K562 (cell line): Measurements from ENCODE around the gene KDM4C. TPM values are rescaled to one million over a fixed set of nuclear protein-coding genes. Genes with fewer than 3 reads are reported as not detected.

Experiments used
- ATAC-seq: fragments of 200-7000 bp; cut with Tn5 transposase; 3 replicates; pipeline ENCODE4 v1.9.1; 2020; ENCODE audit warnings: moderate library complexity
- BruUV-seq: library from RNA; stranded (reverse); fragments of 400-500 nt; replicated peaks from 2 replicates; lab custom pipeline; 2021; lab: Mats Ljungman, UMichigan
- CTCF ChIA-PET: fragments of 300-600 bp; formaldehyde crosslinking; extraction: SDS; loops from one replicate; lab custom pipeline; 2021; ENCODE audit warnings: low intra/inter-chr PET ratio; lab: Yijun Ruan, JAX
- POLR2A ChIA-PET: fragments of 300-600, 350-650 bp; sonication (Branson Sonifier 250); formaldehyde crosslinking; extraction: SDS; loops from one replicate; lab custom pipeline; 2021; ENCODE audit warnings: antibody characterized with exemption, inconsistent platforms; lab: Yijun Ruan, JAX
- DNase-seq, 4 experiments: peaks; one replicate each; pipeline versions ENCODE4 v3.0.0 to v3.0.0-alpha.2; 2011 to 2018; ENCODE audit warnings: low spot score in 3 of 4, mixed read lengths in 3 of 4; ENCODE audit errors: extremely low read depth in 1 of 4
- FAIRE-seq: peaks from 2 replicates; lab custom pipeline; 2011; peaks lifted over from hg19 to GRCh38; lab: Jason Lieb, UNC
- H2AFZ ChIP-seq: 2 replicates; pipeline ENCODE4 v1.6.0; 2011; ENCODE audit warnings: low read depth, low read length, control low read depth, inconsistent platforms
- H3K27ac ChIP-seq: fragments of 200-600 bp; 3 replicates; pipeline ENCODE4 v1.8.0; 2011; ENCODE audit warnings: low read depth, mild to moderate bottlenecking, control low read depth, inconsistent platforms, low read length, moderate library complexity, mixed read lengths; ENCODE audit errors: extremely low read depth
- H3K27me3 ChIP-seq, 2 experiments: fragments of 300-600 bp in 1 of 2; 2 replicates in 1 of 2; 3 replicates in 1 of 2; pipeline versions ENCODE4 v1.6.0 to v1.8.0; 2011; ENCODE audit warnings: inconsistent platforms in 2 of 2, low read length in 2 of 2, mild to moderate bottlenecking in 1 of 2, mixed read lengths in 1 of 2, moderate library complexity in 1 of 2; ENCODE audit not compliant: control insufficient read depth in 2 of 2, insufficient read depth in 2 of 2
- H3K36me3 ChIP-seq: fragments of 300-600 bp; 3 replicates; pipeline ENCODE4 v1.8.0; 2011; ENCODE audit warnings: mild to moderate bottlenecking, low read length, inconsistent platforms; ENCODE audit not compliant: control insufficient read depth, insufficient read depth
- H3K4me1 ChIP-seq, 2 experiments: fragments of 200-600 bp in 1 of 2; replicated peaks in 1 of 2; 2 replicates in 1 of 2; 3 replicates in 1 of 2; pipeline versions ENCODE4 v1.5.1 to v1.8.0; 2011; ENCODE audit warnings: inconsistent platforms in 2 of 2, low read length in 2 of 2, mild to moderate bottlenecking in 1 of 2, mixed read lengths in 1 of 2, moderate library complexity in 1 of 2; ENCODE audit not compliant: control insufficient read depth in 2 of 2, insufficient read depth in 2 of 2
- H3K4me2 ChIP-seq: 2 replicates; pipeline ENCODE4 v1.6.1; 2011; ENCODE audit warnings: low read length, control low read depth, inconsistent platforms, mixed read lengths; ENCODE audit not compliant: insufficient read depth
- H3K4me3 ChIP-seq: fragments of 200-600 bp; sonication (generic), shearing (Covaris generic); 2 replicates; pipeline ENCODE4 v1.5.1; 2016; ENCODE audit warnings: control low read depth, inconsistent platforms
- H3K79me2 ChIP-seq: fragments of 200-600 bp; 3 replicates; pipeline ENCODE4 v1.8.0; 2011; ENCODE audit warnings: low read length, inconsistent platforms; ENCODE audit not compliant: control insufficient read depth, insufficient read depth
- H3K9ac ChIP-seq, 2 experiments: 2 replicates each; pipeline versions ENCODE4 v1.6.0 to v1.6.1; 2011; ENCODE audit warnings: low read depth in 2 of 2, low read length in 2 of 2, control low read depth in 1 of 2, inconsistent platforms in 1 of 2, mild to moderate bottlenecking in 1 of 2, mixed read lengths in 1 of 2; ENCODE audit not compliant: insufficient read depth in 1 of 2
- H3K9me1 ChIP-seq: one replicate; pipeline ENCODE4 v1.6.0; 2011; ENCODE audit warnings: inconsistent platforms, mild to moderate bottlenecking, low read length, moderate library complexity; ENCODE audit not compliant: control insufficient read depth, insufficient read depth
- H3K9me3 ChIP-seq: replicated peaks from 2 replicates; pipeline ENCODE4 v1.5.1; 2011; ENCODE audit warnings: low read depth, low read length, inconsistent platforms; ENCODE audit not compliant: control insufficient read depth, insufficient read depth
- H4K20me1 ChIP-seq: replicated peaks from 2 replicates; pipeline ENCODE4 v1.6.1; 2011; ENCODE audit warnings: low read length, inconsistent platforms, mixed read lengths; ENCODE audit not compliant: control insufficient read depth, insufficient read depth
- FOS ChIP-seq: IDR thresholded peaks from 3 replicates; pipeline ENCODE4 v1.6.1; 2011; ENCODE audit not compliant: insufficient read length; ENCODE audit errors: extremely low read depth
- GTF2F1 ChIP-seq: IDR thresholded peaks from 2 replicates; pipeline ENCODE4 v1.6.1; 2011; ENCODE audit warnings: low read depth, low read length, improper control_type of control experiment
- HCFC1 ChIP-seq: IDR thresholded peaks from 2 replicates; pipeline ENCODE4 v1.6.1; 2012; ENCODE audit warnings: low read depth, low read length, improper control_type of control experiment
- RBM22 ChIP-seq: fragments of 200-400 bp; formaldehyde crosslinking; IDR thresholded peaks from 2 replicates; pipeline ENCODE4 v1.6.1; 2018; ENCODE audit warnings: low read length, low read depth; ENCODE audit not compliant: poor library complexity, severe bottlenecking
- RREB1 ChIP-seq: fragments of 250-450 bp; sonication (Bioruptor Pico); IDR thresholded peaks from 2 replicates; pipeline ENCODE4 v1.4.0; 2020
- ZBTB9 ChIP-seq: fragments of 450-650 bp; formaldehyde crosslinking; IDR thresholded peaks from 2 replicates; pipeline ENCODE4 v1.4.0; 2020; ENCODE audit warnings: mild to moderate bottlenecking, moderate library complexity
- ZNF12 ChIP-seq: sonication (generic); formaldehyde crosslinking; IDR thresholded peaks from 2 replicates; pipeline ENCODE4 v1.4.0; 2020; ENCODE audit warnings: mild to moderate bottlenecking, missing genetic modification reagents
- ZNF395 ChIP-seq: fragments of 200-800 bp; sonication (Bioruptor generic); IDR thresholded peaks from 2 replicates; pipeline ENCODE4 v1.6.1; 2017; ENCODE audit warnings: missing genetic modification characterization, missing compliant biosample characterization
- ZNF586 ChIP-seq: fragments of 450-650 bp; formaldehyde crosslinking; conservative IDR thresholded peaks from 2 replicates; pipeline ENCODE4 v1.4.0; 2020; ENCODE audit warnings: mild to moderate bottlenecking, moderate library complexity
- ZNF644 ChIP-seq: fragments of 200-800 bp; sonication (Bioruptor generic); IDR thresholded peaks from 2 replicates; pipeline ENCODE4 v1.6.1; 2016; ENCODE audit warnings: low read depth, missing genetic modification characterization, missing compliant biosample characterization
- ZNF707 ChIP-seq: fragments of 250-450 bp; sonication (Bioruptor Pico); conservative IDR thresholded peaks from 2 replicates; pipeline ENCODE4 v1.8.0; 2022; ENCODE audit warnings: inconsistent platforms, mild to moderate bottlenecking, moderate library complexity
- WGBS: fragments of 100-300 bp; shearing (Covaris generic); methylation state at CpG from one replicate; pipeline ENCODE4 v1.1.6; 2016; ENCODE audit warnings: low coverage, mixed read lengths; ENCODE audit not compliant: insufficient coverage; ENCODE audit errors: missing lambda C conversion rate; 5-methylcytosine and 5-hydroxymethylcytosine counted together
- in situ Hi-C: fragments of 300-500 bp; cut with MboI; formaldehyde crosslinking; loops from 4 replicates; pipeline ENCODE4 v1.15.0; 2018; ENCODE audit warnings: inconsistent platforms, mixed read lengths
- intact Hi-C: fragments of 100-400 bp; cut with micrococcal nuclease; formaldehyde crosslinking; loops from 2 replicates; pipeline ENCODE4 v1.14.2; 2022
- polyA plus RNA-seq, 8 experiments: library from polyadenylated mRNA; depleted of rRNA in 4 of 8; stranded (reverse) in 5 of 8; unstranded in 3 of 8; fragments of >200 nt; fragmentation: Nextera tagmentation in 2 of 8; fragmentation: Illumina TruSeq in 1 of 8; extraction: Ambion mirVana in 2 of 8; extraction: Trizol in 1 of 8; gene quantifications; 2 replicates each; pipeline versions ENCODE4 v1.2.1 to v1.2.3, GENCODE V29; 2011 to 2014; ENCODE audit warnings: inconsistent platforms in 1 of 8, missing spikeins in 1 of 8
- total RNA-seq, 7 experiments: library from RNA; depleted of rRNA in 6 of 7; stranded (reverse); fragments of >200 nt in 6 of 7; fragmentation: Illumina TruSeq in 2 of 7; extraction: Trizol in 2 of 7; gene quantifications; 2 replicates each; pipeline versions ENCODE4 v1.2.1 to v1.2.3, GENCODE V29; 2011 to 2021; ENCODE audit warnings: low replicate concordance in 1 of 7

Gene KDM4C
- total and polyA plus RNA-seq, 9 of the 15 experiments (the other 6 are each of a cell fraction or from before 2014, with no cell fraction given), result 5.4 to 17.0 (median 12.6) TPM

GRCh38 chr9:6870650-6871477 lies 113.1 kb downstream of the KDM4C start:
- POLR2A ChIA-PET, result no interaction called here
- no peak overlapping the region for H2AFZ ChIP-seq
- DNase-seq (no peak), FAIRE-seq (no peak), ATAC-seq (no peak)
- intact Hi-C loops, result no loop called here
- H3K4me3 ChIP-seq, result no peak overlapping the region
- H3K79me2 ChIP-seq, result no peaks in the 10 kb centered on the region
- no peak overlapping the region for H3K4me2 ChIP-seq
- H3K9ac ChIP-seq, result no peak overlapping the region
- TF ChIP-seq ZNF12 (CRISPR knock-in tag) (no peak), ZBTB9 (CRISPR knock-in tag) (no peak), RBM22 (no peak), GTF2F1 (no peak), HCFC1 (no peak), ZNF707 (CRISPR knock-in tag) (no peak), ZNF644 (tag) (no peak), FOS (no peak), ZNF586 (no peak), RREB1 (CRISPR knock-in tag) (no peak), ZNF395 (CRISPR knock-in tag) (no peak)
- H3K27me3 ChIP-seq, result no peaks in the 10 kb centered on the region
- H3K4me1 ChIP-seq, result no peaks in the 10 kb centered on the region; a peak in 1 of 5 replicates
- no peaks in the 10 kb centered on the region for H3K9me1 ChIP-seq
- 96% methylated on average over 6 of the region's 7 CpGs for WGBS
- no peaks in the 10 kb centered on the region for H3K36me3 ChIP-seq
- H4K20me1 ChIP-seq, result no peaks in the 10 kb centered on the region
- no peak overlapping the region for H3K27ac ChIP-seq
- no TSS peak for BruUV-seq
- CTCF ChIA-PET, result no interaction called here
- in situ Hi-C loops, result no loop called here
- no peaks in the 10 kb centered on the region for H3K9me3 ChIP-seq
